Measurements from ENCODE around the gene ARPP19.

Gene ARPP19

GRCh38 chr15:52509500-52510245, 59.2 kb downstream of the ARPP19 start:
- no peak for DNase-seq

- no peak for DNase-seq
These were observed 62.3 kb downstream of the ARPP19 start for GRCh38 chr15:52506549-52506948.

GRCh38 chr15:52505151-52505550, 63.7 kb downstream of the ARPP19 start:
- no peak for DNase-seq

- no peak for DNase-seq
These were observed 64.9 kb downstream of the ARPP19 start for GRCh38 chr15:52503788-52504496.

- no peak for DNase-seq
These were observed 66.2 kb downstream of the ARPP19 start for GRCh38 chr15:52502608-52503007.

- no peak for DNase-seq
These were observed 69.3 kb downstream of the ARPP19 start for GRCh38 chr15:52499506-52499905.

GRCh38 chr15:52498706-52499105, 70.1 kb downstream of the ARPP19 start:
- no peak for DNase-seq

Measured in amniotic stem cell (primary cell).